OCI-LY7 (cell line): Measurements from ENCODE around the gene DBN1.

Experiments used
- CTCF ChIP-seq: fragments of 200-600 bp; sonication (generic); conservative IDR thresholded peaks from 2 replicates; pipeline ENCODE4 v1.5.1; 2014; ENCODE audit warnings: mild to moderate bottlenecking, antibody characterized with exemption, low read length, moderate library complexity, mixed read lengths
- EZH2phosphoT487 ChIP-seq: fragments of 200-600 bp; sonication (generic); IDR thresholded peaks from 2 replicates; pipeline ENCODE4 v1.6.1; 2018; ENCODE audit warnings: low read depth, borderline replicate concordance, mild to moderate bottlenecking, mixed run types, antibody characterized with exemption, low read length, moderate library complexity, mixed read lengths

- TF ChIP-seq CTCF, result no peak
- TF ChIP-seq EZH2phosphoT487, result no peak
Measured at GRCh38 chr5:177499842-177500241, 26.4 kb upstream of the DBN1 start.
